ENCODE data around the gene PFN1.
"Not testable (repeated sequence)": the region's sequence is repeated elsewhere in the genome, so short reads cannot be mapped to it uniquely, and the experiment has no call there.

The PFN1 gene

GRCh38 chr17:4945176-4945943 is 3.0 kb downstream of the PFN1 start:
- peak; percentile 72 for DNase-seq

GRCh38 chr17:4944554-4945175 is 3.7 kb downstream of the PFN1 start:
- DNase-seq, result no peak

GRCh38 chr17:4944163-4944553 is 4.2 kb downstream of the PFN1 start:
- no peak for DNase-seq

- DNase-seq, result no peak
Observed at GRCh38 chr17:4942760-4943508, 5.4 kb downstream of the PFN1 start.

- DNase-seq, result no peak
Observed at GRCh38 chr17:4941319-4941610, 7.1 kb downstream of the PFN1 start.

- peak; percentile 20 for DNase-seq
Observed at GRCh38 chr17:4940555-4941318, 7.6 kb downstream of the PFN1 start.

GRCh38 chr17:4939796-4940554 is 8.4 kb downstream of the PFN1 start, which contains the start of the genes RNF167 and SLC25A11:
RNF167 (plus strand) TSS chr17:4940268; CDS start chr17:4940910, 642 bp downstream.
SLC25A11 (minus strand) TSS chr17:4940046; CDS start chr17:4939910, 136 bp downstream.
- DNase-seq, result peak; percentile 92

- DNase-seq, result no peak
Observed at GRCh38 chr17:4939546-4939795, 8.9 kb downstream of the PFN1 start.

GRCh38 chr17:4938688-4939545 is 9.4 kb downstream of the PFN1 start:
- DNase-seq, result no peak

GRCh38 chr17:4938069-4938491 is 10.2 kb downstream of the PFN1 start:
- DNase-seq, result no peak

- DNase-seq, result no peak
Observed at GRCh38 chr17:4937553-4937952, 10.8 kb downstream of the PFN1 start.

- DNase-seq, result no peak
Observed at GRCh38 chr17:4936436-4936835, 11.9 kb downstream of the PFN1 start.

- no peak for DNase-seq
Observed at GRCh38 chr17:4935650-4936049, 12.7 kb downstream of the PFN1 start.

- no peak for DNase-seq
Observed at GRCh38 chr17:4934173-4934979, 14.0 kb downstream of the PFN1 start.

GRCh38 chr17:4933646-4934045 is 14.7 kb downstream of the PFN1 start:
- no peak for DNase-seq

GRCh38 chr17:4932756-4933155 is 15.6 kb downstream of the PFN1 start:
- no peak for DNase-seq

GRCh38 chr17:4931963-4932362 is 16.4 kb downstream of the PFN1 start, which contains the start of gene GP1BA:
GP1BA (plus strand) TSS chr17:4932277; CDS start chr17:4932605, 328 bp downstream.
- DNase-seq, result no peak

GRCh38 chr17:4928881-4929280 is 19.4 kb downstream of the PFN1 start:
- DNase-seq, result no peak

- not testable (repeated sequence) for DNase-seq
Observed at GRCh38 chr17:4926577-4927335, 21.6 kb downstream of the PFN1 start.

- no peak for DNase-seq
Observed at GRCh38 chr17:4921320-4921719, 27.0 kb downstream of the PFN1 start.
